Measurements from ENCODE around the gene DDX23.

DNA sequence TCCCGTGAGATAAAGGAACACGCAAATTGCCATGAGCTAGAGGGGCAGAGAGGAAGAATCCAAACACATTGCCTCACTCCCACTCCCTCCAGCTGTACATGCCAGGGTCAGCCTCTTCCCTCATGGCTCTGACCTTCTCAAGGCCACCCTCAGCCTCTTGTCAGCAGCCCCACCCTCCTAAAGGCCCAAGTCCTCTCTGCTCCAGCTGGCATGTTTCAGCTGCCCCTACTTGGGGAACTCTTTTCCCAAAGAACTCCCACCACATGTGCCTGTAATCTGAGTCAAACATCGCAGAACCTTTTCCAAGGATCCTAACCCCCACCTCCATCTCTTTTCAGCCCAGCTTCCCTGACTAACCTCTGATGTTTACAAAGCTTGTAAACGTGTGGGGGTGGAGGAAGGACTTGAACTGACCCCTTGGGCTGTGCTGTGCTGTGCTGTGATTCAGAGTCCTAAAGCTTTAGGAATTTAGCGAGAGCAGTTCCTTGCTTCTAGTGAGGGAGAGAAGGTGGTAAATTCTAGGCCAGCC, 41.0 kb downstream of the DDX23 start:
- no peak for TF ChIP-seq EZH2 (IDR thresholded peaks at IDR 0.05)
- TF ChIP-seq POLR2AphosphoS5 (IDR thresholded peaks at IDR 0.05; ENCODE audit: borderline replicate concordance, low read depth, low read length): no peak
- no peak for TF ChIP-seq FOXP2 (optimal IDR thresholded peaks at IDR 0.05; ENCODE audit: control extremely low read depth, extremely low read length, insufficient read depth)
